Inflammatory macrophage (primary cell): ENCODE measurements around the gene TANGO2.

Experiments used
- DNase-seq, 2 donors: peaks; one replicate each; pipeline ENCODE4 v3.0.0-alpha.2; 2020 to 2022

The TANGO2 gene

DNA sequence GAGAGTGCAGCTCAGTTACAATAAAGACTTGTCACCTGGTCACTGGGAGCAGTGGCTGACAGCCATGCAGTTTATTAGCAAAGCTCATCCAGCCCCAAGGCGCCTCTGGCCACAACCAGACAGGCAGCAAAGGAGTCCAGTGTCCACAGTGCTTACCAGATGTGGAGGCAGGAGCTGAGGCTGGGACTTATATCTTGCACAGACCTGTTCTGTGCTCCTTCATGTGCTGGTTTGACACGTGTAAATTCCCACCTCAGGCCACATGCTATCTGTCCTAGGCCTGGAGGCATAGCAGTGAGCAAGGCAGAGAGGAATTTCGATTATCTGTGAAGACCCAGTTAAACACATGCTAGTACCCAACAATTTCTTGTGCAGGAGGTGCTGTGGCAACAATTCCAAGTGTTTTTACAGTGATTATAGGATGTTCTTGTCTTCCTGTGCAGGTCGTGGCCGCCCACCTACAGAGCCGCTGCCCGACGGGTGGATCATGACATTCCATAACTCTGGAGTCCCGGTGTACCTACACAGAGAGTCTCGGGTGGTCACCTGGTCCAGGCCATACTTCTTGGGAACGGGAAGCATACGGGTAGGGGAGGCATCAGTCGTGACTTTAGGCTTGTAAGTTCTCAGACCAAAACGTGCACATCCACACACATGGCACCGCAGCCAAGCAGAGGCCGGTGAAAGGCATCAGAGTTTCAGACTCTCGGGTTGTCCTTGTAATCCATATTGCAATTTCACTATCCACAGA is 68.5 kb downstream of the TANGO2 start:
- no peak for DNase-seq

DNA sequence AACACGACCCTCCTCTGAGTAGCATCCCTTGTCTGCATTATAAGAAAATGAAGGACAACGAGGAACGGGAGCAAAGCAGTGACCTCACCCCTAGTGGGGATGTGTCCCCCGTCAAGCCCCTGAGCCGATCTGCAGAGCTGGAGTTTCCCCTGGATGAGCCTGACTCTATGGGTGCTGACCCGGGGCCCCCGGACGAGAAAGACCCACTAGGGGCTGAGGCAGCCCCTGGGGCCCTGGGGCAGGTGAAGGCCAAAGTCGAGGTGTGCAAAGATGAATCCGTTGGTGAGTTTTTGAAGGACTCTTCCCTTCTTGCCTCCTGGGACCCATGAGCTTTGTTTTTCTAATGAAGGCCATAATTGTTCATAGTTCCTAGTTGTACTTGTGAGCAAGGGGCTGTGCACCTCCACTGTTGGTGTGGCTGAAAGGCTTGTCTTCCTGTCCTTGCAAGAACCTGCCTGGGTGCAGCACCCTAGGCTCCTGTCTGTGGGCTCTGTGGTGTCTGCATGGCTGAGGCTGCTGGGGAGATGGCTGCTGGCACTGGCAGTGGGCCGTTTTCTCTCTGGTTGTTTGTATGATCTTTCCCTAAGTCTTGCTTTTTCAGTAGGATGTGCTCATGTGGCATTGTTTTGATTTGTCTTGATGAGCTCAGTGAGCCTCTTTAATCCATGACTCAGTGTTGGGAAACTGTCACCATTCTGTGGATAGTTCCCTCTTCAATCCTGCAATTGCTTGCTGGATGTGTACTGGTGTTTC is 69.2 kb downstream of the TANGO2 start:
- peak; percentile 17 to 32 for DNase-seq

DNA sequence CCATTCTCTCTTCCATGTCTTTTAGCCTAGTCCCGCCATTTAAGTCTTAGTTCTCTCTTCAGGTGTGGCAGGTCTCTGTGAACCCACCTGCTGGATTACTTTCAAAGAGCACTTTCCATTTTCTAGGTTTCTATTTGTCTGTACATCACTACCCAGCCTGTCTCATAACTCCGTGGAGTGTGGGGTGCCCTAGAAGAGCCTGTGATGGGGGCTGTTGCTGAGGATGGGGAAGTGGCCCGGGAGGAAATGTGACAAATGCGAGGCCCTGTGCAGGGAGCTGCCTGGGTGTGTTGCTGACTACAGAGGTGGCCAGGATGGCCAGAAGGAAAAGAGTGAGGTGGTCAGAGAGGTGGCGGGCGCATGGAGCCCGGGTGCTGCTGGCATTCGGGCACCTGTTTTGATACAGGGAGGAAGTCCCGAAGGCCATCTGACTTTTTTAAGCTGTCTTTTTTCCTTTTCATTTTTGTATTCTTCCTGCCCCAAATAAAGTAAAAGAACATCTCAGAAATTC is 69.9 kb downstream of the TANGO2 start:
- peak in 1 of 2 donors; percentile 28 for DNase-seq

DNA sequence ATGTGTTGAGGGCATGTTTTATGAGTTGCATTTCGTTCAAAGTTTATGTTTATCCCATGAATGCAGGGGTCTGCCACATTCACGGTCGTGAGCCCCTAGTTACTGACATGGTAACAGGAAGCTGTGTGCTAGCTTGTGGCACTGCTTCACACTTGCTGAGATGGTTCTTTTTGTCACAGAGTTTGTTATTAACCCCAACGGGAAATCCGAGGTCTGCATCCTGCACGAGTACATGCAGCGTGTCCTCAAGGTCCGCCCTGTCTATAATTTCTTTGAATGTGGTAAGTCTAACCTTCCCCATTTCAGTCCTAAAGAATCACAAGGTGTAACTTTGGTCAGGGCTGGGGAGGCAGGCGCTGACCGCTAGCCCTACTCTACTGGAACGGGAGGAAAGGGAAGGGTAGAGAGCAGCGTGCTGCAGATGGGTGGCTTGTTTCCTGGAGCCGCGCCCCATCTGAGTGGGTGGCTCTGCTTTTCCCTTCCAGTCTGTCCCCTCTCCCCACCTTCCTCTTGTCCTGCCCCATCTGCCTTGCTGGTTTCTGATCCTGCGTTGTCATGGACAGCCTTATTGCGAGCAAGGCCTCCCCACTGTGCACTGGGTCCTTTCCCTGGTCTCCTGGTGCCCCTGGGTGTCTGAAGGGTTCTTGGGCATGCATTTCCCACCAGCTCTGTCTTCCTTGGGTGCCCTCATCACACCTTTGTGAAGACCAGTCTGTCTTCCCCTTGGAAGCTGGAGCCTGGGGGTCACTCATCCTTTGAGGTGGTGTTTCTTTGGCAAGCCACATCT is 71.0 kb downstream of the TANGO2 start:
- no peak for DNase-seq

DNA sequence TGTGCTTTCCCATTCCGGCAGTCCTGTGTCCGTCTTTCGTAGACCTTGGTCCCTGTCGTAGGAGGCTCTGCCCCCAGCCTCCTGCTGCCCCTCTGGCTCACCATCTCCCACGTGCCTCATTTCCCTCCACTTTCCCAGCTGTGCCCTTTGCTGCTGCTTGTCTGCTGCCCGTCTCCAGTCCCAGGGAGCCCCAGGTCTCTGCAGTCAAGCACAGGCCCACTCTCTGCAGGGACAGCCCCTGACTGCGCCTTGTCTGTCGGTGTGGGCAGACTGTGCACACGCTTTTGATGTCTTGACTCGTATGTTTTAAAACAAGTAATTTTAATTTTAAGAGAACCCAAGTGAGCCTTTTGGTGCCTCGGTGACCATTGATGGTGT is 71.6 kb downstream of the TANGO2 start:
- DNase-seq: no peak

DNA sequence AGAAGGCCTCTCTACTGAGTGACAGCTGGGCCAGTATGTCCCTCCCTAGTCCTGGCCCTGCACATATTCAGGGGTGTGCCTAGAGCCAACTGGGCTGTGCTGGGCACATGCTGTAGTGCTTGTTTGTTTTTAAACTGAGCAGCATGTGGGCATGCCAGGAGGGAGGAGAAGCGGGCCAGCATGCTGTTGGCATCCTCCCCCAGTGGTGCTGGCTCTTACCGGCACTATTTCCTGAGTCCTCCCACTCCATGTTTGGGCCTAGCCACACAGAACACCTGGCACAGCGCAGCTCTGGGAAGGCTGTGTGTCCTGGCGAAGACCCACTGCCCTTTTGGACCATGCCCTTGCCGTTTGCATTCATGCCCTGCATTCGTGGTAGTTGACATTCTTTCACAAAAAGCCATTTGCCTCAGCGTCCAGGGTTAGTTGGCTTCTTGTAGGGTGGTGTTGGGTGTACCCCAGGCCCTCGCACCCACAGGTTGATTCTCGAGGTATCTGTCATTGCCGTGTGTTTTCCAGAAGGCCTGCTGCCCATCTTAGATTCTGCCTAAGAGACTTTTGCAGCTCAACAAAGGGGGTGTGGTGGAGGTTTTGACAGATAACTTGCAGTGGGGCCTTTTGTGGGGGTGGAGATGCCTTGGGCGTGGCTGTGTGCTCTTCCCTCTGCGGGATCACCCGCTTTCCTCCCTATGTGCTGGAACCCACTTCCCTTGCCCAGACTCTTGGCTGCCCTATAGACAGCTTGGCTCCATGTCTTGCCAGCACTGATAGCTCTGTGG is 72.7 kb downstream of the TANGO2 start:
- no peak for DNase-seq

DNA sequence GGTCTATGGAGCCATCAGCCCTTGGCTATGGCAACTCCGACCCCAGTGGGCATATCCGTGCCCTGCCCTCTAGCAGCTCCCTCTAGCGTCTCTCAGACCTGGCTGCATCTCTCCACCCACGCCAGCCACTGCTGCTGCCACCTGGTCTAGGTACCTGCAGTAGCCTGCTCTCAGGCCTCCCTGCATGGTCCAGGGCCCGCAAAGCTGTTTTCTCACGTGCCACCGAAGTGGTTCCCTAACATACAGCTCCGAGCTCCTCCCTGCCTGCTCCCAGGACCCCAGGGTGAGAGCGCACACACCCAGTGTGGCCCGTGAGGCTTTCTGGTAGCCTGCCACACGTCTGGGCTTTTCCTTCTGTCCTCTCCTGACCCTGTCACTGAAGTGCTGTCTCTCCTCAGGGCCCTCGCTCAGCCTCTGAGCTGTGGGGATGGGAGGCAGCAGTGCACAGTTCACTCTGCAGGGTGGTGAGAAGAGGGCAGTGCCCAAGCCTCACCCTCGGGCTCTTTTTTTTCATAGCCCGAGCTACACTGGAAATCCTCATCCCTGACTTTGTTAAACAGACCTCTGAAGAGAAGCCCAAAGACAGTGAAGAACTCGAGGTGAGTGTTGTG is 73.4 kb downstream of the TANGO2 start:
- DNase-seq: no peak

DNA sequence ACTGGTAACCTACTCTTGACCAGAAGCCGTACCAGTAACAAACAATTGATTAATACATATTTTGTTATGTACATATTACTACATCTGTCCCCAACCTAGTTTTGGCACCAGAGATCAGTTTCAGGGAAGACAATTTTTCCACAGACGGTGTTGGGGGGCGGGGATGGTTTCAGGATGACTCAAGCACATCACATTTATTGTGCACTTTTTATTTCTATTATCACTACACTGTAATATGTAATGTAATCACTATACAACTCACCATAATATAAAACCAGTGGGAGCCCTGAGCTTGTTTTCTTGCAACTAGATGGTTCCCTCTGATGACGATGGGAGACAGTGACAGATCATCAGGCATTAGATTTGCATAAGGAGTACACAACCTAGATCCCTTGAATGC is 74.6 kb downstream of the TANGO2 start:
- DNase-seq: no peak

DNA sequence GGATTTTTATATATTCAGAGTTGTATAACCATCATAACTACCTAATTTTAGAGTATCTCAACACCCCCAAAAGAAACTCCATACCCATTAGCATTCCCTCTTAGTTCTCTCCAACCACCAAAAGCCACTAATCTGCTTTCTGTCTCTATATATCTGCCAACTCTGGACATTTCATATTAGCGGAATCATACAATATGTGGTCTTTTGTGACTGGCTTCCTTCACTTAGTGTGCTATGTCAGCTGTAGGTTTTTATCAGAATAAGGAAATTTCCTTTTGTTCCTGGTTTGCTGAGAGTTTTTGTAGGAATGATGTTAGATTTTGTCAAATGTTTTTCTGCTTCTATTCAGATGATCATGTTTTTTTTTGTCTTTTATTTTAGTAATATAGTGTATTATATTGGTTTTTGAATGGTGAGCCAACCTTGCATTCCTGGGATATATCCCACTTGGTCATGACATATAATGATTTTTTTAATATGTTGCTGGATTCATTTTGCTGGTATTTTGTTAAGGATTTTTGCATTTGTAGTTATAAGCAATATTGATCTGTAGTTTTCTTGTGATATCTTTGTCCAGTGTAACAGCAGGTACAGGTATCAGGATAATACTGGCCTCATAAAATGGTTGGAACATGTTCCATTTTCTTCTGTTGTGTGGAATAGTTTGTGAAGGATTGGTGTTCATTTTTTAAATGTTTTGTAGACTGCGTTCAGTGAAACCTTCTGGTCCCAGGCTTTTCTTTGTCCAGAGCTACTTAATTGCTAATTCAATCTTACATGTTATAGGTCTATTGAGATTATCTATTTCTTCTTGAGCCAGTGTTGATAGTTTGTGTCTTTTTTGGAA is 75.9 kb downstream of the TANGO2 start:
- no peak for DNase-seq

DNA sequence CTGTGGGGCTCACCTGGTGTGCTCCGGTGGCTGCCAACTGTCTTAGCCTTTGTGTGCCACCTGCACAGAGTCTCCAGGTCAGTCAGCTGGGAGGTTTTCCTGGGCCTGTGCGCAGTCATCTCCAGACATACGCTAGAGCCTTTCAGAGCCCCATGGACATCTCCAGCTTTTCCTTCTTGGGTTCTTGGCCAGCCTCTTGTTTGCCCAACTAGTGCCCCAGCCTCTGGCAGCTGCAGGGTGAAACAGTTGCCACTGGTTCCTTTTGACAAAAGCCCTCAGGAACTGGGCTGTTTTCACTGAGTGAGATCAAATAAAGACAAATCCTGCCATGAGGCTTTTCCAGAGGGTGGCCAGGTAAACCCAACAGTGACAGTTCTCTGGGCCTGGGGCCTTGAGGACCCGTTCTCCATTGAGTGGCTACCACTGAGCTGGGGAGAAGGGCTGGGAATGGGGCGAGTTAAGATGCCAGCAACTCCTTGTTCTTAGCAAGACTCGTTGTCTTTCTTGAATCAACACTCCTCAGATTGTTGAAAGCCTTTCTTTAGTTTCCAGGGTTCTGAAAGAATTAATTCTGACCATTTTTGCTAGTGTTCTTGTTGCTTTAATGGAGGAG is 78.3 kb downstream of the TANGO2 start:
- DNase-seq: no peak

DNA sequence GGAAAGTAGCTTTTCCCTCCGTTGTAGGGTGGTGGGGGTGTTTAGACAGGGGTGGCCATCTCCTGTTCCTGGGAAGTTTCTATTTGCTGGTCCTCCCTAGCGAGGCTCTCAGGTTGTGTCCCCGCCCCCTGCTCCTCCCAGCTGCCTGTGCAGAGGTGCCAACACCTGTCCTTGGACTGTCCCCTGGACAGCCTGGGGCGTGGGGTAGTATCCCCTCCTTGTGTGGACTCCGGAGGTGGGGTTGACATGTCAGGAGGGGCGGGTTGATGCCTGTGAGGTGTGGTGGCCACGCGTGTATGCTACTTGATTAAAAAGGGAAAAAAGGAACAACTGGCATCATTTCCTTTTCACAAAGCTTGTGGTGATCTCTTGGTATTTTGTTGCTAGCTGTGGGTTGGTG is 80.7 kb downstream of the TANGO2 start:
- no peak for DNase-seq

DNA sequence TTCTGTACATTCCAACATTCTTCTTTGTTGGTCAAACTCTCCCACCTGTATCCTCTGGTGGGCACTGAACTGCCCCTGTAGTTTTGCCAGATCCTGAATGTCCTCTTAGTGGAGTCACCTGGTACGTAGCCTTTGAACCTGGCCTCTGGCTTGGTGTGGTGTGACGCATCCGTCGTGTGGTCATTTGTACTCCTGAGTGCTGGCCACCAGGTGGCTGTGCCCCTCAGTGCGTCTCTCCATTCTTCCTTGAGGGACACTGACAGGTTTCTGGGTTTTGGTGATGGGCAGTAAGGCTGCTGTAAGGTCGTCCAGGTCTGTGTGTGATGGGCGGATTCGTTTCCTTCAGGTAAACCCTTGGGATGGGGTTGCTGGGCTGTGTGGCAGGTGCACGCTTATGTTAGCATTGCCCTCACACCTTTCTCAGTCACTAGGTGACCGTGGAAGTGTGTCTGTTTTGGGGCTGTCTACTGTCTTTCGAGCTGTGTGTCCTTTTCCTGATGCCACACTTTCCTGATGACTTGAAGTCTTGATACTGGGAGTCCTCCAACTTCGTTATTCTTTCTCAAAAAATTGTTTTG is 81.4 kb downstream of the TANGO2 start:
- no peak for DNase-seq

DNA sequence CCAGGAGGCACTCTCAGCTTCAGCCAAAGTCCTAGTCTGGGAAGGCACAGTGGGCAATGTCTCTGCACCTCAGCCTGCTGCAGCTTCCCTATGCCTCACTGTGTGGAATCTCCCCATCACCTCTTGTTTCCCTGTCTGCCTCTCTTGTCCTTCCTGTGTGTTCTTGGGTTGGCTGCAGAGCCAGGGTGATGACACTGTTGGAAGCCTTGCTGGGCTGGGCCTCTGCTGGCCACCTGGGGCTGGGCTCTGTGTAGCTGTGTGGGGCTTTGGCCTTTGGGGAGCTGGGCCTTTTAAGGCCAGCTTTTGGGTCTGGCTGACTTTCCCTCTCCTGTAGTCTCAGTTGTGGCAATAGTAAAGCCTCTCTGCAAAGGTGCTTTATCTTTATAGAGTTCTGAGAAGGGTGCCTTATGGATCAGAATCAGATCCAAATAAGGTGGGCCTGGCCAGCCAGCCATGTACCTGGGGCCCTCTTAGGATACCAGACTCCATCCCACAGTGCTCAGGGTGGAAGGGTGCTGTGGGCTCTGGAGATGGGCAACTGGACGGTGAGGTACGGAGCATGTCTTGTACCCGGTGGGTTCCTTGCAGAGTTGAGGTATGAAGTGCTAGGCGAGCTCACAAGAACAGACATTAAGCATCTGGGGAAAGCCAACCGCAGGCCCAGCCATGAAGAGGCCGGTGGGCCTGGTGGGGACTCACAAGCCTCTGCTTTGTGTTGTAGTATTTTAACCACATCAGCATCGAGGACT is 84.7 kb downstream of the TANGO2 start:
- DNase-seq: no peak

DNA sequence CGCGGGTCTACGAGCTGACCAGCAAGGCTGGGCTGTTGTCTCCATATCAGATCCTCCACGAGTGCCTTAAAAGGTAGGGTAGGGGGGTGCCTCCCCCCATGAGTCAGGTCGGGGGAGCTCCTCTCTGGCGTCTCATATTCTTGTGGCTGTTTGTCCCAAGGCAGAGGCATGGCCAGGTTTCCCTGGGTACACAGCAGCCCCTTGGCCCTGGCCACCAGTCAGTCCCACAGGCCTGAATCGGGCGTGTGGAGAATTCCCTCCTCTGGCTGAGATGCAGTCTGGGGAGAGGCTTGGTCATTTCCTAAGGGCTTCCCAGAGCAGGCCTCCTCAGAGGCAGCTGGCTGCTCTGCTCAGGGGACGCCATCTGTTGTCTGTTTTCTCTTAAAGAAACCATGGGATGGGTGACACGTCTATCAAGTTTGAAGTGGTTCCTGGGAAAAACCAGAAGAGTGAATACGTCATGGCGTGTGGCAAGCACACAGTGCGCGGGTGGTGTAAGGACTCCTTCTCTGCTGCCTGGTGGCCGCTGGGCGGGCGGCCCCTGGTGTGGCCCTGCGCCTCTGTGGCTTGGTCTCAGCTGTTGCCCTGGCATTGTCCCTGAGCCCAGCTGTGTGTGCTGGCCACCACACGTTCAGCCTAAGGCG is 85.4 kb downstream of the TANGO2 start:
- DNase-seq: no peak

DNA sequence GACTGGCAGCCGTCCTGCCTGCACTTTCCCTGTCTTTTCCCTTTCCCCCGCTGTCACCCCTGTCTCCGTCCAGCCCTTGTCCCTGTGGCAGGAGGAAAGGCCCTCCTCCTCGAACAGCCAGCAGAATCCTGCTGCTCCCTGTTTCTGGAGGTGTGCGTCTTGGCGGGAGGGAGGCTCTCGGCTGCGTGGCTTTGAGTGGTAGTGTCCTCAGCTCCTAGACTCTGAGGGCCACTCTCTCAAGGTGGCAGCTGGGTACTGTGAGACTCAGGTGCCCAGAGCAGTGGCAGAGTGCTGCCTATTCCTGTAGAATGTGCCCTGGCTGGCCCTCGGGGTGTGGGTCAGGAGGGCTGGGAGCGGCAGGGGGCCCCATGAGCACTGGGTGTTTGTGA is 85.9 kb downstream of the TANGO2 start:
- no peak for DNase-seq

DNA sequence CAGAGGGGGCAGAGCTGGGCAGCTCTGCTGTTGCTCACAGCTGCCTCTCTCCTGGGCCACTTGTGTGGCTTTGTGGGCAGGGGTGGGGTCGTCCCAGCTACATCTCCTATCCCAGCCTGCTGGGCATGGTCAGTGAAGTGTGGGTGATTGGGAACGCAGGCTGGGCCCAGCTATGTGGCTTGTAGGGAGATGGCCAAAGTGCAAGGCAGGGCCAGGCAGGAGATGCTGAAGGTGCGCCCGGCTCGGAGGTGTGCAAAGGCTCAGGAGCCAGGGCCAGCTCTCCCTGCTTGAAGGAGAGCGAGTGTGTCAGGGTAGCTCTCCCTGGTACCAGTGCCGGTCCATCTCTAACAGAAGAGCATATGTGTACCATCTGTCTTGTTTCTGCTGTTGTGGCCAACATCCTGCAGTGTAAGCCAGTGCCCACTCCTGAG is 86.6 kb downstream of the TANGO2 start:
- DNase-seq: no peak

DNA sequence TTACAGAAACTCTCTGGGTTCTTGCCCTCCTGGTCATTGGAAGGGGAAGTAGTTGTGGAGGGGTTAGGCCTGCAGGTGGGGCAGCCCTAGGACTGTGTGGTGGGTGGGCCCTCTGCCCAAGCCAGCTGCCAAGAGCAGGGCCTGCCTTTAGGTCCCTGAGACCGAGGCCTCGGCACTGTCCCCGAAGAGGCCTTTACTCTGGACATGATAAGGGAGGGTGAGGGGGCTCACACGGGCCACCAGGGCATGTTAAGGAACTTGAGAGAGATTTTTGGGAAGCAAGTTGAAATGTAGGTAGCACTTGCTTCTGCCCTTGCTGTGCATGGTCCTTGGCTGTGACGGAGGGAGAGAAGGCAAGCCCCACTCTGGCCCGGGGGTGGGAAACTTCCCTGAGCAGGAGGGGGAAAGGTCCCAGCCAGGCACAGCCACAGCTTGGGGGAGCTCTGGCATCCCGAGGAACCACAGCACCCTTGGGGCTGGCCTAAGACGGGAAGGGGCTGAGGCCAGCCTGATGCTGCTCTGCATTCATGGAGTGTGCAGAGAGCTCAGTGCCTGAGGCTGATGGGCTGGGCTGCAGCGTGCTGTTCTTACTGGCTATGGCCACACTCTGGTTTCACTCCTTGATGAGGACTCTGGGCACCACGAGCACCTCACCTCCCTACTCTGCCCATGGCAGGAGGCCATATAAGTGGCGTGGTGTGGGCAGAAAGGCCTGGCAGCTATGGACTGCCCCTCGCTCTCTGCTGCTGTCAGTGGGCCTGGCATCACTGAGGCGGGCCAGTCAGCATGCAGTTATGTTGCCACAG is 87.2 kb downstream of the TANGO2 start:
- no peak for DNase-seq

DNA sequence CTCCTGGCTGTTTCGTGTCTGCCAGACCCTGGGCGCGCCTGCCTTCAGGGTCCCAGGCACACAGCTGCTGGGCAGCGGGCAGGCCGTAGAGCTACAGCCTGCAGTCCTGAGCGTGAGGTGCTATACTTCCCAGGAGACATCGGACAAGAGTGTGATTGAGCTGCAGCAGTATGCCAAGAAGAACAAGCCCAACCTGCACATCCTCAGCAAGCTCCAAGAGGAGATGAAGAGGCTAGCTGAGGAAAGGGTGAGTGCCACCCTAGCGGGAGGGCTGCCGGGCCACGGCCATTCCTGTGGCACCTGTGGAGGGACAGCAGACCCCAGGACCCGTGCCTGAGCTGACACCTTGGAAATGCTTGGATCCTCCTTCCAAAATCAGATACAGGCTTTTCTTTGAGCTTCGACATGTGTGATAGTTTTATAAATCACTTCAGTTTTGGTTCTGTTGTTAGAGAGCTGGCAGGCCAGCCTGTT is 87.9 kb downstream of the TANGO2 start:
- no peak for DNase-seq
